Mucosa of descending colon (tissue), 3 donors: Measurements from ENCODE around the gene EIF5B. TPM values are rescaled to one million over a fixed set of nuclear protein-coding genes. Genes with fewer than 3 reads are reported as not detected.

Source experiments
- ATAC-seq: fragments of 200-7000 bp; cut with Tn5 transposase; one replicate; pipeline ENCODE4 v1.9.1; 2020; ENCODE audit warnings: mild to moderate bottlenecking, moderate library complexity
- DNase-seq, 3 donors: peaks; one replicate each; pipeline ENCODE4 v3.0.0-alpha.2; 2020
- H3K36me3 ChIP-seq: fragments of 200-600 bp; one replicate; pipeline ENCODE4 v1.8.0; 2021; ENCODE audit warnings: low read depth, mild to moderate bottlenecking
- H3K4me1 ChIP-seq: fragments of 200-600 bp; one replicate; pipeline ENCODE4 v1.8.0; 2021; ENCODE audit warnings: low read depth, mild to moderate bottlenecking
- H3K4me3 ChIP-seq: fragments of 200-600 bp; one replicate; pipeline ENCODE4 v1.8.0; 2021; ENCODE audit warnings: mild to moderate bottlenecking
- H3K9me3 ChIP-seq: fragments of 200-600 bp; one replicate; pipeline ENCODE4 v1.8.0; 2021; ENCODE audit warnings: mild to moderate bottlenecking
- CTCF ChIP-seq: fragments of 200-600 bp; IDR thresholded peaks from one replicate; pipeline ENCODE4 v1.8.0; 2022; ENCODE audit warnings: antibody characterized with exemption, mild to moderate bottlenecking
- intact Hi-C, 2 donors: fragments of 100-400 bp; cut with DNase I in 1 of 2; cut with micrococcal nuclease in 1 of 2; formaldehyde crosslinking; loops; one replicate each; pipeline versions ENCODE4 v1.11.0 to v1.11.1; 2022; cut with DNase I, micrococcal nuclease
- total RNA-seq, 3 donors: library from RNA; stranded (reverse); fragmentation: NEBNext Ultra II Directional in 2 of 3; extraction: Animal tissue kit (Norgen Biotek cat#: 25700) in 2 of 3; gene quantifications; one replicate each; pipeline versions ENCODE4 v1.2.1 to v1.2.4, GENCODE V29; 2021 to 2023
- donor health status: DM: no; HTN: no; CAD: no; lungs with moderate emphysema.
- donor health status: DM: no; HTN: no; CAD: no.
- donor health status: DM: no; HTN: yes; CAD: no.

Gene EIF5B
- total RNA-seq, 3 donors from 2014 or later: 23.5 to 47.3 (median 30.1) TPM

GRCh38 chr2:99404797-99405669 lies 67.8 kb downstream of the EIF5B start:
- Histone ChIP-seq H3K4me1 (no peaks in the 10 kb centered on the region), H3K4me3 (no peak overlapping the region), H3K36me3 (no peaks in the 10 kb centered on the region), H3K9me3 (no peaks in the 10 kb centered on the region)
- intact Hi-C loops: no loop called here
- ATAC-seq (no peak), DNase-seq (no peak)
- TF ChIP-seq CTCF: no peak

- no peaks in the 10 kb centered on the region for H3K36me3 ChIP-seq
- intact Hi-C loops: no loop called here
- no peaks in the 10 kb centered on the region for H3K9me3 ChIP-seq
- ATAC-seq (no peak), DNase-seq (no peak)
- no peaks in the 10 kb centered on the region for H3K4me1 ChIP-seq
- TF ChIP-seq CTCF: no peak
- H3K4me3 ChIP-seq: no peak overlapping the region
Observed at GRCh38 chr2:99406137-99406536, 68.9 kb downstream of the EIF5B start.

GRCh38 chr2:99410276-99410675 lies 73.1 kb downstream of the EIF5B start:
- Histone ChIP-seq H3K9me3 (no peaks in the 10 kb centered on the region), H3K4me1 (no peaks in the 10 kb centered on the region), H3K4me3 (no peak overlapping the region), H3K36me3 (no peaks in the 10 kb centered on the region)
- no peak for TF ChIP-seq CTCF
- intact Hi-C loops: no loop called here
- DNase-seq: no peak
- no peak for ATAC-seq

DNA sequence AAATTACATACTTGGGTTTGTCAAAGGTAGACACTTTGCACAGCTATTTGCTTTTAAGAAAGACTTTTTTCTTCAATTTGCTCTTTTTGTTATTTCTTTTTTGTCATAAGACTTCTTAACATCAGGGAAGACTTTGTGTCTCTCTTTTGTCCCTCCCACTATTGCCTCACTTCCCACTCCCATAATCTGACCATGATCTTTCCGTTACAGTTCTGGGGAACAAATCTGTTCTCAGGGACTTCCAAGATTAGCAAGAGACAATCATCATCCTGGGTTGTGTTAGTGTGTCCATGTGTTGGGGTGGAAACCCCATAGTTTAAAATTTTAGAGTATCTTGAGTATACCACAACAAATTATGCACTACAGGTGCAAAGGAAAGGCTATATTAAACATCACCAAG lies 77.4 kb downstream of the EIF5B start:
- H3K9me3 ChIP-seq: no peaks in the 10 kb centered on the region
- ATAC-seq (no peak), DNase-seq (no peak)
- no peak overlapping the region for H3K4me3 ChIP-seq
- intact Hi-C loops: no loop called here
- H3K4me1 ChIP-seq: no peaks in the 10 kb centered on the region
- no peaks in the 10 kb centered on the region for H3K36me3 ChIP-seq
- TF ChIP-seq CTCF: no peak

- no peaks in the 10 kb centered on the region for H3K4me1 ChIP-seq
- H3K4me3 ChIP-seq: no peak overlapping the region
- TF ChIP-seq CTCF: no peak
- ATAC-seq: no peak
- intact Hi-C loops: no loop called here
- no peaks in the 10 kb centered on the region for H3K9me3 ChIP-seq
- no peaks in the 10 kb centered on the region for H3K36me3 ChIP-seq
- no peak for DNase-seq
Observed at GRCh38 chr2:99417396-99417795, 80.2 kb downstream of the EIF5B start.
